ENCODE data around the gene MORN1. TPM values are rescaled to one million over a fixed set of nuclear protein-coding genes. Genes with fewer than 3 reads are reported as not detected.

The MORN1 gene
- total RNA-seq, 1 donor: 13.4 TPM

DNA sequence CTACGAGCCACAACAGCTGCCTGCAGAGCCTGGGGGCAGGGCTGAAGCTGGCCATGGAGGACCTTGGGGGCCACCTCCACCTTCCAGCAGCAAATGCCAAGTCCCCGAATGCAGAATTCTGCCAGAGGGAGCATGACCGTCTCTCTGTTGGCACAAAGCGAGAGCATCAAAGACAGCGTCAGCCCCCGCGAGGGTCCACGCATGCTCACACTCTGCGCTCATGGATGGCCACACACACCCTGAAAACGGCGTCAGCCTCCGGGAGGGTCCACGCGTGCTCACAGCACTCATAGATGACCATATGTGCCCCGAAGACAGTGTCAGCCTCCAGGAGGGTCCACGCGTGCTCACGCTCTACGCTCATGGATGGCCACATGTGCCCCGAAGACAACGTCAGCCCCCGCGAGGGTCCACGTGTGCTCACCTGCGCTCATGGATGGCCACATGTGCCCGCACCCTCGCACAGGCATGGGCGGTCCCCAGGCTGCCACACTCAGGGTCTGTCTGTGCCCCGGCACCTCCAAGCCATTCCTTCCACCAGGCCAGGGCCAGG, 46.5 kb downstream of the MORN1 start:
- H2AFZ ChIP-seq (ENCODE audit: low read length): no peak overlapping the region
- no peak overlapping the region for H3K4me2 ChIP-seq (ENCODE audit: insufficient read depth, low read length)
- H3K4me1 ChIP-seq (ENCODE audit: insufficient read depth, low read length): no peaks in the 10 kb centered on the region
- TF ChIP-seq, protein P1, sequence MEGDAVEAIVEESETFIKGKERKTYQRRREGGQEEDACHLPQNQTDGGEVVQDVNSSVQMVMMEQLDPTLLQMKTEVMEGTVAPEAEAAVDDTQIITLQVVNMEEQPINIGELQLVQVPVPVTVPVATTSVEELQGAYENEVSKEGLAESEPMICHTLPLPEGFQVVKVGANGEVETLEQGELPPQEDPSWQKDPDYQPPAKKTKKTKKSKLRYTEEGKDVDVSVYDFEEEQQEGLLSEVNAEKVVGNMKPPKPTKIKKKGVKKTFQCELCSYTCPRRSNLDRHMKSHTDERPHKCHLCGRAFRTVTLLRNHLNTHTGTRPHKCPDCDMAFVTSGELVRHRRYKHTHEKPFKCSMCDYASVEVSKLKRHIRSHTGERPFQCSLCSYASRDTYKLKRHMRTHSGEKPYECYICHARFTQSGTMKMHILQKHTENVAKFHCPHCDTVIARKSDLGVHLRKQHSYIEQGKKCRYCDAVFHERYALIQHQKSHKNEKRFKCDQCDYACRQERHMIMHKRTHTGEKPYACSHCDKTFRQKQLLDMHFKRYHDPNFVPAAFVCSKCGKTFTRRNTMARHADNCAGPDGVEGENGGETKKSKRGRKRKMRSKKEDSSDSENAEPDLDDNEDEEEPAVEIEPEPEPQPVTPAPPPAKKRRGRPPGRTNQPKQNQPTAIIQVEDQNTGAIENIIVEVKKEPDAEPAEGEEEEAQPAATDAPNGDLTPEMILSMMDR (IDR thresholded peaks at IDR 0.05; ENCODE audit: extremely low read depth, low read depth, low read length): no peak
- H3K27ac ChIP-seq (ENCODE audit: low read depth, low read length): no peak overlapping the region
- H3K27me3 ChIP-seq (ENCODE audit: insufficient read depth, low read length): no peaks in the 10 kb centered on the region
- no peak overlapping the region for H3K4me3 ChIP-seq (ENCODE audit: insufficient read depth, low read length)
- H4K20me1 ChIP-seq (ENCODE audit: insufficient read depth, low read length): no peaks in the 10 kb centered on the region
- no peaks in the 10 kb centered on the region for H3K9me3 ChIP-seq (ENCODE audit: low read depth, low read length)
- no peaks in the 10 kb centered on the region for H3K36me3 ChIP-seq (ENCODE audit: insufficient read depth, low read length)
- H3K79me2 ChIP-seq (ENCODE audit: insufficient read depth, low read length): no peaks in the 10 kb centered on the region
- peak; percentile 42 for DNase-seq (ENCODE audit: insufficient read length, low spot score, missing footprints)

DNA sequence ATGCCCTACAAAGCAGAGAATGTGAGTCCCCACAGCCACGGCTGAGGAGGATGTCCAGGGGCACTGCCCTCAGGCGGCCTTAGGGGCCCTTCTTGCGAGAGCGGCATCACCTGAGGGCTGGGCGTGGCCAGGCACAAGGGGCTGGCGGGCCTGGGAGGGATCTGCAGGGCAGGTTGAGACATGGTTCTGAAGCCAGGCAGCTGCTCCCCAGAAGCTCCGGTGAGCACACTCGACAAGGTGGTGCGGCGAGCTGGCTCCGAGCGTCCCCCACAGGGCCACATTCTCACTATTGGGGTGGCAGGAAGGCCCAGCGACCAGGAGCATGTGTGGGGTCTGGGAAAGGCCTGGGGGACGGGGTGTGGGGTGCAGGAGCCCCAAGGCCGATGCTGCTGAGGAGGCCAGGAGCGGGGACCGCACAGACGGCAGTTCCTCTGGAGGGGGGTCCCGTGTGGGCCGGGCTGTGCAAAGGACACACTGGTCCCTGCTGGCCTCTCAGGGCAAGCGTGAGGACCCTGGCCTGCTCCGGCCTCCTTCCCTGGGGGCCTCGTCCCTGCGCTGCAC, 47.2 kb downstream of the MORN1 start:
- no peaks in the 10 kb centered on the region for H3K27me3 ChIP-seq (ENCODE audit: insufficient read depth, low read length)
- H3K4me2 ChIP-seq (ENCODE audit: insufficient read depth, low read length): no peak overlapping the region
- no peaks in the 10 kb centered on the region for H3K36me3 ChIP-seq (ENCODE audit: insufficient read depth, low read length)
- TF ChIP-seq, protein P1 (IDR thresholded peaks at IDR 0.05; ENCODE audit: extremely low read depth, low read depth, low read length): no peak
- H3K4me3 ChIP-seq (ENCODE audit: insufficient read depth, low read length): no peak overlapping the region
- H4K20me1 ChIP-seq (ENCODE audit: insufficient read depth, low read length): no peaks in the 10 kb centered on the region
- no peaks in the 10 kb centered on the region for H3K4me1 ChIP-seq (ENCODE audit: insufficient read depth, low read length)
- DNase-seq (ENCODE audit: insufficient read length, low spot score, missing footprints): peak; percentile 32
- no peak overlapping the region for H2AFZ ChIP-seq (ENCODE audit: low read length)
- no peak overlapping the region for H3K27ac ChIP-seq (ENCODE audit: low read depth, low read length)
- H3K79me2 ChIP-seq (ENCODE audit: insufficient read depth, low read length): no peaks in the 10 kb centered on the region
- H3K9me3 ChIP-seq (ENCODE audit: low read depth, low read length): no peaks in the 10 kb centered on the region

DNA sequence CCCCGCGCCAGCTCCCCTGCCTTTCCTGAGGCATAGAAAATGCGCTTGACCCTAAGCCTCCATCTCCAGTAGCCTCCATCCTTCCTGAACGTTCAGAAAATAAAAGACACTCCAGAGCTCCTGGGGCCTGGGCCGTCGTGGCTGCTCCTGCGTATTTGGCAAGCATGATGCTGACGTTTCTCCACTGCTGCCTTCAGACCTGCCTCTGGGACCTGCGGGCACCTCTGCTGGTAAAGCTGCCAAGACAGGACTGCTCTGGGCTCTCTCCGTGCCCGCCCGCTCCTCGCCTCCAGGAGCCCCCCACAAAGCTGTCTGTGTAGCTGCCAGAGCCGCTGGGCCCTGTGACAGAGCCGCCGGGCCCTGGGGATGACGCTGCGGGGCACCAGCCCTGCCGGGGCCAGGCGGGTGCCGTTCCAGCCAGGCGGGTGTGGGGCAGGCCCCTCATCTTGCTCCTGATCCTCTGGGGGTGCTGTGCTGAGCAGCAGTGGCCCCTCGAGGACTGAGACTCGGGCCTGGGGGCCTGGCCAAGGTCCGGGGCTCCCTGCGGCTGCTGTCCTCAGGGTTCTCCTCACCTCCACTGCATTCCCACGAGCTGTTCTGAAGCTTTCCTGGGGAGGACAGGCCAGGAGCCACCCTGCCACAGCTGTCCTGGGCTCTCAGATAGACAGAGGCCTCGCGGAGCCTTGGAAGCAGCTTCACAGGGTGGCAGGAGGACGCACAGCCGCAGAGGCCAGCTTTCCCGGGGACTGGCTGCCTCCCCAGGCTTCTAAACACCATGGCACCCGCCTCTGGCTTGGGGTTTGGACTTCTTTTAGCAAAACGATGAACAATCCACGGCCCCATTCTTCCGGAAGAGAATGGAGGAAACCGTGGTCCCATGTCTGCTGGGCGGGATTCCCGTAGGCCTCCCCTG, 48.1 kb downstream of the MORN1 start:
- Histone ChIP-seq H2AFZ (ENCODE audit: low read length) (no peak overlapping the region), H3K4me2 (ENCODE audit: insufficient read depth, low read length) (no peak overlapping the region), H4K20me1 (ENCODE audit: insufficient read depth, low read length) (no peaks in the 10 kb centered on the region), H3K27me3 (ENCODE audit: insufficient read depth, low read length) (no peaks in the 10 kb centered on the region), H3K79me2 (ENCODE audit: insufficient read depth, low read length) (no peaks in the 10 kb centered on the region), H3K36me3 (ENCODE audit: insufficient read depth, low read length) (no peaks in the 10 kb centered on the region), H3K4me3 (ENCODE audit: insufficient read depth, low read length) (no peak overlapping the region), H3K9me3 (ENCODE audit: low read depth, low read length) (no peaks in the 10 kb centered on the region), H3K4me1 (ENCODE audit: insufficient read depth, low read length) (no peaks in the 10 kb centered on the region), H3K27ac (ENCODE audit: low read depth, low read length) (no peak overlapping the region)
- TF ChIP-seq, protein P1 (IDR thresholded peaks at IDR 0.05; ENCODE audit: extremely low read depth, low read depth, low read length): no peak
- no peak for DNase-seq (ENCODE audit: insufficient read length, low spot score, missing footprints)
